Measurements from ENCODE around the gene CYB5R4.
A peak's percentile ranks its signal among the peaks of the same experiment; 100 is the strongest.

The CYB5R4 gene

DNA sequence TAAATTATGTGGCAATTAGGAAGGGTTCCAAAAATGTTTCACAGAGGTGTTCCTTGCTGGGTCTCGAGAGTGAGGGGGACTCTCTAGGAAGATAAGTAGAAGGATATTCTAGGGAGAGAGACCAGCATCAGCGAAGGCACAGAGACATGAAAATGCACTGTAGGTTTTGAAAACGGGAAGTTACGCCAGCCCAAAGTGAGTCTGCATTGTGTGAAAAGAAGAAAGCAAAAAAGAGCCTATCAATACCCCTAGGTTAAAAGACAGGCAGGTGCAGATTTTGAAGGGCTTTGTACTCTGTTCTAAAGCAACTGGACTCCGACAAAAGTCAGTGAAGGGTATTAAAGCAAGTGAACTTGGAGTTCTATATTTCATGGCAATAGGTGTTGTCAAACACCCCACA lies 148.4 kb downstream of the CYB5R4 start:
- TF ChIP-seq POLR2A (IDR thresholded peaks at IDR 0.05; ENCODE audit: extremely low read depth, insufficient read length) (no peak), MAX (IDR thresholded peaks at IDR 0.05; ENCODE audit: low read depth, low read length) (no peak), CTCF (IDR thresholded peaks at IDR 0.05; ENCODE audit: low read depth, low read length) (no peak), MYC (IDR thresholded peaks at IDR 0.05; ENCODE audit: low read depth, low read length) (no peak)
- H3K4me3 ChIP-seq (ENCODE audit: low read depth, low read length), result no peak overlapping the region
- DNase-seq (ENCODE audit: low read depth), result peak; percentile 15

DNA sequence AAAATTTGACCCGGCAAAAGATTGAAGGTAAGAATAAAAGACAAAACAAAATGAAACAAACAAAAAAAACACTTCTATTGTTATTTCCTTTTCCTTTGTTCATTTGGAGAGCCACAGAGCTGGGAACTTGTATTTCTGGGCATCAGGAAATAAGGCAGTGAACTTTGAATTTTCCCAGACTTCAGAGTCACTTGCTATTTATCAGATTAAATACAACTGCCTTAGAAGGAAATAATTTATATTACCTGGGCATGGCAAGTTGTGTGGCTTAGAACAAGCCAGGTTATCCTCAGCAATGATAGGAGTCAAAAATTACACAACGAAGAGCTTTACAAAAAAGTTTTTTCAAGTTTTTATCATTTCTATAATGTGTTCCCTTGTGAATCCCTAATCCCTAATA lies 153.9 kb downstream of the CYB5R4 start:
- no peak for DNase-seq (ENCODE audit: low read depth)

DNA sequence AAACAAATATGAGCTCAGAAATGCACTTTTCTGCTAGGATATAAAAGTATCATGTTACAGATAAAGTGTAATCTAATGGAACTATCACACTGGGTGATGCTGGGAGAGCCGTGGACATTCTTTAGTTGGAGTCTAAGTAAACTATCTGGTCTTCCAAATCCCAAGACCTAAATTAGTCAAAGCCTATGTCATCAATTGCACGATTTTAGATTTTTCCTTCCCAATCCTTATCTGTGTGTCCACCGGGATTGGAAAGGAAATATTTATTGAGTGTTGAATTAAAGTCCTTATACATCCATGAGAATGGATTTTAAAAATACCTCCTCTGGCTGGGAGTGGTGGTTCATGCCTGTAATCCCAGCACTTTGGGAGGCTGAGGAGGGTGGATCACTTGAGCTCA lies 154.4 kb downstream of the CYB5R4 start:
- no peak for DNase-seq (ENCODE audit: low read depth)
- TF ChIP-seq MYC (IDR thresholded peaks at IDR 0.05; ENCODE audit: low read depth, low read length) (no peak), MAX (IDR thresholded peaks at IDR 0.05; ENCODE audit: low read depth, low read length) (no peak), POLR2A (IDR thresholded peaks at IDR 0.05; ENCODE audit: extremely low read depth, insufficient read length) (no peak), CTCF (IDR thresholded peaks at IDR 0.05; ENCODE audit: low read depth, low read length) (no peak)

More for the DNA sequence above, 153.9 kb downstream of the CYB5R4 start:
- no peak overlapping the region for H3K4me3 ChIP-seq (ENCODE audit: low read depth, low read length)
- TF ChIP-seq CTCF (IDR thresholded peaks at IDR 0.05; ENCODE audit: low read depth, low read length), result no peak
- TF ChIP-seq MAX (IDR thresholded peaks at IDR 0.05; ENCODE audit: low read depth, low read length), result no peak
- TF ChIP-seq POLR2A (IDR thresholded peaks at IDR 0.05; ENCODE audit: extremely low read depth, insufficient read length), result no peak
- no peak for TF ChIP-seq MYC (IDR thresholded peaks at IDR 0.05; ENCODE audit: low read depth, low read length)

DNA sequence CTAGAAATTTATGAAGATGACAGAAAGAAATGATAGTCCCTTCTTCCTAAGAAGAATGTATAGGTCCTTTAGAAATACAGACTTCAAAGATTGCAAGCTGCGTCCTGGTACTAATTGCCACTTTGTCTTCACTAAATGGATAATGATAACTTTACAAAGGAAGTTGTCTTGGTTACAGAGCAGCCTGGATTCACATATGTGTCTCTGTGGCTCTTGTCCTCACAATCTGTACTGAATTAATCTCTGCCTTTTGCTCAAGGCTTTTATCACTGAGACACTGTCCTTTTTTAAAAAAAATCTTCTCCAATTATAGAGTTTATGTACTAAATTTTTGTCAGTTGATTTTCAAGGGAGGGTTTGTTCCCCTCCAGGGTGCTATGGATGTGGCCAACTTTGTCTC lies 156.5 kb downstream of the CYB5R4 start:
- H3K4me3 ChIP-seq (ENCODE audit: low read depth, low read length), result no peak overlapping the region
- no peak for TF ChIP-seq MYC (IDR thresholded peaks at IDR 0.05; ENCODE audit: low read depth, low read length)
- no peak for TF ChIP-seq POLR2A (IDR thresholded peaks at IDR 0.05; ENCODE audit: extremely low read depth, insufficient read length)
- no peak for TF ChIP-seq CTCF (IDR thresholded peaks at IDR 0.05; ENCODE audit: low read depth, low read length)
- DNase-seq (ENCODE audit: low read depth), result no peak

More for the DNA sequence above, 154.4 kb downstream of the CYB5R4 start:
- no peak overlapping the region for H3K4me3 ChIP-seq (ENCODE audit: low read depth, low read length)

Measured in NB4 (cell line).